ENCODE data around the gene NAALADL1.

GRCh38 chr11:65051398-65051858 is 6.9 kb downstream of the NAALADL1 start:
- TF ChIP-seq EZH2 (IDR thresholded peaks at IDR 0.05), result no peak
- no peak for TF ChIP-seq POLR2AphosphoS5 (IDR thresholded peaks at IDR 0.05; ENCODE audit: borderline replicate concordance, low read depth, low read length)
- no peak for TF ChIP-seq FOXP2 (optimal IDR thresholded peaks at IDR 0.05; ENCODE audit: control extremely low read depth, extremely low read length, insufficient read depth)
